HepG2 (cell line): ENCODE data around the gene HABP4. TPM values are rescaled to one million over a fixed set of nuclear protein-coding genes. Genes with fewer than 3 reads are reported as not detected.

Experiments used
- ATAC-seq: fragments of 200-7000 bp; cut with Tn5 transposase; 3 replicates; pipeline ENCODE4 v1.9.1; 2020; ENCODE audit warnings: mild to moderate bottlenecking, moderate library complexity
- BruUV-seq: library from RNA; stranded (reverse); fragments of 400-500 nt; replicated peaks from 2 replicates; lab custom pipeline; 2021; lab: Mats Ljungman, UMichigan
- CTCF ChIA-PET: fragments of 300-600 bp; formaldehyde crosslinking; extraction: SDS; loops from one replicate; lab custom pipeline; 2021; ENCODE audit warnings: low total read pairs, inconsistent platforms, low intra/inter-chr PET ratio; lab: Yijun Ruan, JAX
- POLR2A ChIA-PET: fragments of 350-600 bp; sonication (Branson Sonifier 250); formaldehyde crosslinking; loops from one replicate; lab custom pipeline; 2020; ENCODE audit warnings: antibody characterized with exemption, inconsistent platforms; lab: Yijun Ruan, JAX
- DNase-seq: peaks from one replicate; pipeline ENCODE4 v3.0.0-alpha.2; 2015; ENCODE audit warnings: low spot score
- FAIRE-seq: peaks from 3 replicates; lab custom pipeline; 2011; peaks lifted over from hg19 to GRCh38; lab: Jason Lieb, UNC
- H2AFZ ChIP-seq: one replicate; pipeline ENCODE4 v1.6.1; 2011; ENCODE audit warnings: low read length, inconsistent platforms
- H3K27ac ChIP-seq: fragments of 300-600 bp; 3 replicates; pipeline ENCODE4 v1.8.0; 2011; ENCODE audit warnings: mixed run types, mild to moderate bottlenecking, mixed read lengths, low read length, inconsistent platforms; ENCODE audit not compliant: insufficient read depth; ENCODE audit errors: extremely low read length
- H3K27me3 ChIP-seq, 2 experiments: fragments of 200-600 bp in 1 of 2; 2 replicates in 1 of 2; 3 replicates in 1 of 2; pipeline versions ENCODE4 v1.6.0 to v1.8.0; 2011; ENCODE audit warnings: low read length in 2 of 2, mild to moderate bottlenecking in 2 of 2, moderate library complexity in 2 of 2, inconsistent platforms in 1 of 2; ENCODE audit not compliant: insufficient read depth in 2 of 2, control insufficient read depth in 1 of 2
- H3K36me3 ChIP-seq, 2 experiments: fragments of 200-600 bp in 1 of 2; replicated peaks in 1 of 2; 2 replicates in 1 of 2; 3 replicates in 1 of 2; pipeline versions ENCODE4 v1.5.1 to v1.8.0; 2011; ENCODE audit warnings: low read length in 2 of 2, inconsistent platforms in 1 of 2; ENCODE audit not compliant: insufficient read depth in 2 of 2, control insufficient read depth in 1 of 2
- H3K4me1 ChIP-seq: 2 replicates; pipeline ENCODE4 v1.5.1; 2012; ENCODE audit warnings: low read length, inconsistent platforms; ENCODE audit not compliant: insufficient read depth
- H3K4me2 ChIP-seq: 2 replicates; pipeline ENCODE4 v1.6.0; 2011; ENCODE audit warnings: low read depth, low read length, inconsistent platforms
- H3K4me3 ChIP-seq, 3 experiments: fragments of 200-600 bp in 1 of 3; sonication (generic), shearing (Covaris generic) in 1 of 3; replicated peaks in 1 of 3; 2 replicates each; pipeline ENCODE4 v1.5.1; 2011 to 2016; ENCODE audit warnings: low read length in 3 of 3, inconsistent platforms in 2 of 3, low read depth in 2 of 3, mild to moderate bottlenecking in 2 of 3, control low read depth in 1 of 3, mixed read lengths in 1 of 3; ENCODE audit not compliant: insufficient read depth in 1 of 3
- H3K79me2 ChIP-seq: one replicate; pipeline ENCODE4 v1.6.1; 2011; ENCODE audit warnings: low read length, inconsistent platforms; ENCODE audit not compliant: insufficient read depth
- H3K9ac ChIP-seq: 2 replicates; pipeline ENCODE4 v1.6.0; 2011; ENCODE audit warnings: mild to moderate bottlenecking, low read depth, low read length, inconsistent platforms; ENCODE audit not compliant: insufficient read depth
- H3K9me3 ChIP-seq: 2 replicates; pipeline ENCODE4 v1.5.1; 2012; ENCODE audit warnings: mild to moderate bottlenecking, low read length
- H4K20me1 ChIP-seq: 2 replicates; pipeline ENCODE4 v1.6.0; 2011; ENCODE audit warnings: inconsistent platforms, mild to moderate bottlenecking, low read length, moderate library complexity; ENCODE audit not compliant: insufficient read depth
- CEBPB ChIP-seq: IDR thresholded peaks from 2 replicates; pipeline ENCODE4 v1.6.1; 2011; ENCODE audit warnings: low read depth, low read length, improper control_type of control experiment, borderline replicate concordance
- CEBPG ChIP-seq: IDR thresholded peaks from 2 replicates; pipeline ENCODE4 v1.6.1; 2016
- PLSCR1 ChIP-seq: sonication (generic); formaldehyde crosslinking; IDR thresholded peaks from 2 replicates; pipeline ENCODE4 v1.5.0; 2020; ENCODE audit warnings: missing genetic modification reagents, mild to moderate bottlenecking, borderline replicate concordance
- WGBS: methylation state at CpG from one replicate; pipeline ENCODE4 v1.1.6; 2017; ENCODE audit warnings: low lambda C conversion rate; 5-methylcytosine and 5-hydroxymethylcytosine counted together
- in situ Hi-C: cut with HindIII; loops from 2 replicates; pipeline ENCODE4 v1.10.0; 2017; ENCODE audit warnings: low pct_unique_long_range_greater_than_20kb; ENCODE audit not compliant: extremely low pct_ligation_motif_present
- intact Hi-C: fragments of 100-400 bp; cut with micrococcal nuclease; formaldehyde crosslinking; loops from one replicate; pipeline ENCODE4 v1.10.0; 2022; ENCODE audit not compliant: unreplicated experiment
- polyA plus RNA-seq, 8 experiments: library from polyadenylated mRNA; depleted of rRNA in 3 of 8; stranded (reverse) in 7 of 8; unstranded in 1 of 8; fragments of >200 nt; fragmentation: Illumina TruSeq in 4 of 8; extraction: Trizol in 4 of 8; gene quantifications; 2 replicates each; pipeline versions ENCODE4 v1.2.1 to v1.2.3, GENCODE V29; 2011 to 2016; ENCODE audit warnings: low read depth in 4 of 8, missing spikeins in 1 of 8, mixed read lengths in 1 of 8; ENCODE audit not compliant: insufficient read depth in 1 of 8
- total RNA-seq, 5 experiments: library from RNA; depleted of rRNA; stranded (reverse); fragments of >200 nt; fragmentation: Illumina TruSeq; extraction: Trizol; gene quantifications; 2 replicates each; pipeline ENCODE4 v1.2.3, GENCODE V29; 2016; ENCODE audit warnings: low read depth in 1 of 5
- TF ChIP-seq, protein P1 (sequence below), 2 experiments: sonication (generic) in 1 of 2; formaldehyde crosslinking in 1 of 2; IDR thresholded peaks; 2 replicates each; pipeline versions ENCODE4 v1.4.0 to v1.6.1; 2016 to 2020; ENCODE audit warnings: borderline replicate concordance in 1 of 2, low read depth in 1 of 2, mild to moderate bottlenecking in 1 of 2, missing genetic modification reagents in 1 of 2
- TF ChIP-seq, protein P2 (sequence below): sonication (generic); formaldehyde crosslinking; conservative IDR thresholded peaks from 2 replicates; pipeline ENCODE4 v1.8.0; 2022; ENCODE audit warnings: mild to moderate bottlenecking, moderate library complexity, missing genetic modification reagents

HABP4 gene
- total and polyA plus RNA-seq, 2 of the 13 experiments (the other 11 are each of a cell fraction or from before 2014, with no cell fraction given), result 14.3 to 26.6 TPM

GRCh38 chr9:96515621-96516470 lies 65.9 kb downstream of the HABP4 start:
- no peak overlapping the region for H2AFZ ChIP-seq
- no peak for ATAC-seq
- 92% methylated on average over 5 of the region's 5 CpGs for WGBS
- TF ChIP-seq CEBPG (0 out of 2 replicates have a peak, but pooled peaks have one; percentile 37), PLSCR1 (no peak), CEBPB (peak; percentile 82)
- H3K4me3 ChIP-seq, result no peak overlapping the region
- H3K4me2 ChIP-seq, result no peak overlapping the region
- no peak for DNase-seq
- H3K79me2 ChIP-seq, result no peaks in the 10 kb centered on the region
- H3K36me3 ChIP-seq, result peaks cover 9 to 51% of the 10 kb centered on the region in 2 experiments
- POLR2A ChIA-PET, result interaction anchor here (1.2 kb wide), 1 partner anchor 24 kb away, joined by 4 read pairs; no protein-coding TSS in a partner anchor
- no peak for FAIRE-seq
- in situ Hi-C loops (no loop called here), intact Hi-C loops (no loop called here)
- H3K27me3 ChIP-seq, result no peaks in the 10 kb centered on the region
- no peaks in the 10 kb centered on the region for H3K9me3 ChIP-seq
- BruUV-seq, result no TSS peak
- H3K9ac ChIP-seq, result no peak overlapping the region
- no peak overlapping the region for H3K27ac ChIP-seq
- H3K4me1 ChIP-seq, result no peaks in the 10 kb centered on the region
- CTCF ChIA-PET, result no interaction called here
- H4K20me1 ChIP-seq, result no peaks in the 10 kb centered on the region

GRCh38 chr9:96519095-96519494 lies 69.1 kb downstream of the HABP4 start:
- CTCF ChIA-PET, result no interaction called here
- no TSS peak for BruUV-seq
- H4K20me1 ChIP-seq, result no peaks in the 10 kb centered on the region

More at GRCh38 chr9:96519095-96519494, 69.1 kb downstream of the HABP4 start:
- no peak overlapping the region for H3K4me3 ChIP-seq
- H3K9ac ChIP-seq, result no peak overlapping the region
- TF ChIP-seq, protein P1, sequence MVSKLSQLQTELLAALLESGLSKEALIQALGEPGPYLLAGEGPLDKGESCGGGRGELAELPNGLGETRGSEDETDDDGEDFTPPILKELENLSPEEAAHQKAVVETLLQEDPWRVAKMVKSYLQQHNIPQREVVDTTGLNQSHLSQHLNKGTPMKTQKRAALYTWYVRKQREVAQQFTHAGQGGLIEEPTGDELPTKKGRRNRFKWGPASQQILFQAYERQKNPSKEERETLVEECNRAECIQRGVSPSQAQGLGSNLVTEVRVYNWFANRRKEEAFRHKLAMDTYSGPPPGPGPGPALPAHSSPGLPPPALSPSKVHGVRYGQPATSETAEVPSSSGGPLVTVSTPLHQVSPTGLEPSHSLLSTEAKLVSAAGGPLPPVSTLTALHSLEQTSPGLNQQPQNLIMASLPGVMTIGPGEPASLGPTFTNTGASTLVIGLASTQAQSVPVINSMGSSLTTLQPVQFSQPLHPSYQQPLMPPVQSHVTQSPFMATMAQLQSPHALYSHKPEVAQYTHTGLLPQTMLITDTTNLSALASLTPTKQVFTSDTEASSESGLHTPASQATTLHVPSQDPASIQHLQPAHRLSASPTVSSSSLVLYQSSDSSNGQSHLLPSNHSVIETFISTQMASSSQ (IDR thresholded peaks at IDR 0.05; ENCODE audit: low read depth), result no peak
- TF ChIP-seq, protein P1 (CRISPR knock-in tag; IDR thresholded peaks at IDR 0.05; ENCODE audit: borderline replicate concordance), result no peak
- TF ChIP-seq, protein P2, sequence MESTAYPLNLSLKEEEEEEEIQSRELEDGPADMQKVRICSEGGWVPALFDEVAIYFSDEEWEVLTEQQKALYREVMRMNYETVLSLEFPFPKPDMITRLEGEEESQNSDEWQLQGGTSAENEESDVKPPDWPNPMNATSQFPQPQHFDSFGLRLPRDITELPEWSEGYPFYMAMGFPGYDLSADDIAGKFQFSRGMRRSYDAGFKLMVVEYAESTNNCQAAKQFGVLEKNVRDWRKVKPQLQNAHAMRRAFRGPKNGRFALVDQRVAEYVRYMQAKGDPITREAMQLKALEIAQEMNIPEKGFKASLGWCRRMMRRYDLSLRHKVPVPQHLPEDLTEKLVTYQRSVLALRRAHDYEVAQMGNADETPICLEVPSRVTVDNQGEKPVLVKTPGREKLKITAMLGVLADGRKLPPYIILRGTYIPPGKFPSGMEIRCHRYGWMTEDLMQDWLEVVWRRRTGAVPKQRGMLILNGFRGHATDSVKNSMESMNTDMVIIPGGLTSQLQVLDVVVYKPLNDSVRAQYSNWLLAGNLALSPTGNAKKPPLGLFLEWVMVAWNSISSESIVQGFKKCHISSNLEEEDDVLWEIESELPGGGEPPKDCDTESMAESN (CRISPR knock-in tag), result no peak
- no peak overlapping the region for H3K4me2 ChIP-seq
- ATAC-seq (no peak), DNase-seq (no peak), FAIRE-seq (no peak)
- no peaks in the 10 kb centered on the region for H3K27me3 ChIP-seq
- no peaks in the 10 kb centered on the region for H3K9me3 ChIP-seq
- peaks cover 14% of the 10 kb centered on the region for H3K4me1 ChIP-seq
- intact Hi-C loops, result no loop called here
- peaks cover 3 to 54% of the 10 kb centered on the region in 2 experiments for H3K36me3 ChIP-seq
- H3K27ac ChIP-seq, result no peak overlapping the region
- WGBS, result 99% methylated on average over 7 of the region's 7 CpGs
- no peaks in the 10 kb centered on the region for H3K79me2 ChIP-seq
- POLR2A ChIA-PET, result no interaction called here
- in situ Hi-C loops, result no loop called here
- H2AFZ ChIP-seq, result no peak overlapping the region
